ENCODE measurements around the gene RCVRN.
"Not testable (repeated sequence)": the region's sequence is repeated elsewhere in the genome, so short reads cannot be mapped to it uniquely, and the experiment has no call there.

The RCVRN gene

DNA sequence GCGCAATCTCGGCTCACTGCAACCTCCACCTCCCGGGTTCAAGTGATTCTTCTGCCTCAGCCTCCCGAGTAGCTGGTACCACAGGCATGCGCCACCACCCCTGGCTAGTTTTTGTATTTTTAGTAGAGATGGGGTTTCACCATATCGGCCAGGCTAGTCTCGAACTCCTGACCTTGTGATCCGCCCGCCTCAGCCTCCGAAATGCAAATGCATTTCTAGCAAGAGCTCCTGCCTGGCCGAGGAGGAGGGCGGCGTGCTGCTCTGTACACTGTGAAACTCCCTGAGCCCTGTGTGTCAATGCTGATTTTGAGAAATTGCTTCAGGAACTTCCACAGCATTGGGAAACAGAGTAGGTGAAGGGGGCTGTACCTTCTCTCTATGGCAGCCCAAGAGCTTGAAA, 16.1 kb upstream of the RCVRN start:
- DNase-seq, result not testable (repeated sequence)

DNA sequence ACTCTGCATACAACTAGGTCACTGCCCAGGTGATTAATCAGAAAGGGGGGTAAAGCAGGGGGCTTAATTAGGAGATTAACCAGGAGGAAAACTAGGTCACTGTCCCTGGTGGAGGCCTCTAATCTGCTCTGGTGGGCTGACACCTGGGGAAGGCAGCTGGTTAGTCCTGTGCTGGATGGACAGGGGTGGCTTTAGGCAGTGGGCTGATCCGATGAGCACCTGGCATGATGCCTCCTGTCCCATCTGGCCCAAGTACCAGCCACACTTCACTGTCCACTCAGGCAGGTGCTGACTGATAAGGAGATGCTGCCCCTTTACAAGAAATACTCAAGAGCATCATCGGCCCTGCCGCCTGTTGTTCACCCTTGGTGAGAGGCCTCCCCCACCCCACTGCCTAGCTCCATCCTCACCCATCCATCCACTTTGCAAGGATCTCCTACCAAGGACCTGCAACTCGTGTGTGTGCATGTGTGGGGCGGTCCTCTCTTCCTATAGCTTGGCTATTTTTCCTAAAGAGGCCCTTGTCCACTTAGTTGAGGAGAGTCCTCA, 13.8 kb upstream of the RCVRN start:
- DNase-seq, result no peak

DNA sequence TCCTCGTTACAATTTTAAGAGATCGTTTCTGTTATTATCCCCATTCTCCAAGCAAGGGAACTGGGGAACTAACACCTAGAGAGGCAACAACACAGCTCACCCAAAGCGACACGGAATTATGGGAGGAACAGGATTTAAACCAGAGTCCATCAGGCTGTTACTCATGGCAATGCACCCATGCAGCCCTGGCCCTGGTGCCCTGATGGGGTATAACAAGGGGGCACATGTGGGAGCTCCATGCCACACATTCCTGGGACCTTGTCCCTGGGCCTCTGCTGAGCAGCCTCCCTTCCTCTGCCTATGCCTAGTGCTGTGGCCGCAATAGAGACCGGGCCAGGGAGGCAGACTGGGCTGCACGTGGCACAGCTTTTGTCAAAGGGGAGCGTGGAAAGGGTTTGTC, 13.3 kb upstream of the RCVRN start:
- DNase-seq, result no peak

DNA sequence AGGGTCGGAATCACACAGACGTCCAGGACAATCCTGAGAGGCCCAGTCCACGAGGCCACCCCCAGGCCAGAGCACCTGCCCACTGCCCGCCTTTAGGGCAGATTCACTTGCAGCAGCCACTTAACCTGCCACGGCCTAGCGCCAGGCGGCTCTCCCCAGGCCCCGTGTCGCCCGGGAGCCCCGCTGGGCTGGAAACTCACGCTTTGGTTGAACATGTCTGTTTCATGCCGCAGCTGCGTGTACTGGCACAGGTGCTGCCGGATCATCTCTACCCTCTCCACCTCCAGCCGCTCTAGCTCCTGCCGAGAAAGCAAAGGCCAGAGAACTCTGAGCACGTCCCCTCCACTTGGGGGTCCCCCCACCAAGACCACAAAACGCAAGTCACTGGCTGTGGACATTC, 12.7 kb upstream of the RCVRN start:
- no peak for DNase-seq

DNA sequence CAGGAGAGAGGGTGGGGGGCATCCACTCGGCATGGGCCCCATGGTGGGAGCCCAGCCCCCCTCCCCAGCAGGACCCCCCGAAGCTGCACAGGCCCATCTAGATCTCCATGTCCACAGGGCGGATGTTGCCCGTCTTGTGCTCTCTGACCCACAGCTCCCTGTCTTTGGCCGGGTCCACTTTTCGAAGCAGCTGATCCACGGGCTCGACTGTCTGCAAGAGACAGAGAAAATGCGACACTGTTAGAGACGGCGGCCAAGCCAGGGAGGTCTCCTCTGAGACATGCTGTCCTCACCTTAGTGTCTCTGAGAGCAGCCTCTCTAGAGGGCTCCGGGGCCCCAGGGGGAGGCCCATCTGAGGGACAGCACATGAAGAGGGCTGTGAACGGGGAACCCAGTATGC, 12.1 kb upstream of the RCVRN start:
- no peak for DNase-seq

DNA sequence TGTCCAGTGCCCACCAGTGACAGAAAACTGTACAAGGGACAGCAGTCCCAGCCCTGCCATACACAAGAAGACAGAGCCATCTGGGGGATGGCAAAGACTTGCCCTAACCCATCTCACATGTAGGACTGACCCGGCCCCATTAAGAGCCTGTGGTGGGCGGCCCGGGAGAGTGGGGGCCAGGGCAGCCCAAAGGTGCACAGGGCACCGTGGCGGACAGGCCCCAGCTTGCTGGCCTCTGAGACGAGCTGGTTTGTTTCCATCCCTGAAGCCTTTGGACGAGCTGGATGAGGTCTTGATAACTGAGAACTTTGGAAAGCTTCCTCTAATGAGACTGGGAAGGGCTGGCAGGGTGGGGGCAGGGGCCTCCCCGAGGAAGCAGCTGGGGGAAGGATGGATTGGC, 11.0 kb upstream of the RCVRN start:
- no peak for DNase-seq

DNA sequence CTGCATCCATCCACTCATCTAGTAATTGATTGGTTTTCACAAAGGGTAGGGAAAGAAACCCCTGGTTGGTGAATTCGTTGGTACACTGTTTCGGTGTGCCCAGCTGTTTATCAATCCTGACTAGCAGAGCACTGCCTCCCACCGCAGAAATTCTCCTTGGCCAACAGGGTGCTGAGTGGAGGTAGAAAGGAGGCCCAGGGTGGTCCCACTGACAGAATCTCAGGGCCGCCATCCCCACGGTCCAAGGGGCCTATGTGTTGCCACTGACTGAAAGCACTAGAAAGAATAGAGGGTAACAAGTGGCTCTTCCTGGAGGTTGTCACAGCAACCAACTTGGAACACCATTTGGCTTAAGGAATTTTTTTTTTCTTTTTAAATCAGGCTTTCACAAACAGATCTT, 8.4 kb upstream of the RCVRN start:
- DNase-seq, result no peak

DNA sequence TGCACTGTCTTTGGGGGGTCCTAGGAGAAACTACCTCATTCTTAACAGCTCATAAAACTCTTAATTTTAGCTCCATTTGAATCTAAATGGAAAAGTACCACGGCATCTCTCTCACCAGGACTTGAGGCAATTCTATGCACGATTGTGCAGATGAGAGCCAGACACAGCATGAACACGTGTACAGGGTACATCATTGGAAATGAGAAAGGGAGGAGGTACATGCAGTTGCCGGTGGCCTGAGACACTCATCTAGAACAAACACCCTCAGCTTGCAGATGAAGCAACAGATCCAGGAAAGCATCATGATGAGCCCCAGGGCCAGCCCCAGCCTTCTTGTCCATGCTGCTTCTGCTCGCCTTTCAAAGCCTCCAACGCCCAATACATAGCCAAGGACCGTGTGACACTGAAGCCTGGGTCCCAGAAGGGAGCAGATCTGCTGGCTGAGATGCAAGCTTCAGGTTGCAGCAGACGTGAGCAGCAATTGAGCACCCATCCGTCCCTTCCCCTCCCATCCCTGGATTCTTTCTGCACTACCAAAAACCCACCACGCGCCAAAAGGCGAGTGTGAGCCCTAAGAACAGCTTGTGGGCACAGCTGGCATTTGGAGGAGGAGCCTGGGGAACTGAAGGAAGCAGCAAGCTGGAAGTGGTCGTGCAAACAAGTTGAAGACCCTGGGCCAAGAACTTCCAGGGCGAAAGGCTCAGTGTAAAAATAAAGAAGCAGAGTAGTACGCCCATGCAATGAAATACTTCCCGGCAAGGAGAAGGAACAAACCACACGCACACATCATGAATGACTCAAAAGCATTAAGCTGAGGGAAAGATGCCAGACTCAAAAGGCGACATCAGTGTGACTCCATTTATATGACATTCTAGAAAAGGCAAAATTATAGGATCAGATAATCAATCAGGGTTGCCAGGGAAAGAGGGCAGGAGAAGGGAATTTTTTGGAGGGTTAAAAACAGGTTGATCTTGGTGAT, 7.3 kb upstream of the RCVRN start:
- DNase-seq, result no peak

DNA sequence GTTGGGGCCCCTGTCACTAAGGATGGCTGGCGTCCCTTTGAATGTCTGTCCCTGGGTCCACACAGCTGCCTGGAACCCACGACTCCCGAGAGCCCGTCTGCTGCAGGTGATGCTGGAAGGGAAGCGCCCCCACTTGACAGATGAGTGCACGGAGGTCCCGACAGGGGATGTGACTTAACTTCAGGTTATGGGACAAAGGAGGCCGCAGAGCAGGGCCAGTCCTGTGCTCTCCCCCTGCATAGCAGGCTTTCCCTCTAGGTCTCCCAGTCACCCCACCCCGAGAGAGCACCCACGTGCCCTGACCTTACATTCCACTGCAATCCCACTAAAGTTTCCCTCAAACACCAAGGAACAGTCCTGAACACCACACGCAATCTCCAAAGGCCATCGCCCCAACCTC, 6.0 kb upstream of the RCVRN start:
- no peak for DNase-seq

DNA sequence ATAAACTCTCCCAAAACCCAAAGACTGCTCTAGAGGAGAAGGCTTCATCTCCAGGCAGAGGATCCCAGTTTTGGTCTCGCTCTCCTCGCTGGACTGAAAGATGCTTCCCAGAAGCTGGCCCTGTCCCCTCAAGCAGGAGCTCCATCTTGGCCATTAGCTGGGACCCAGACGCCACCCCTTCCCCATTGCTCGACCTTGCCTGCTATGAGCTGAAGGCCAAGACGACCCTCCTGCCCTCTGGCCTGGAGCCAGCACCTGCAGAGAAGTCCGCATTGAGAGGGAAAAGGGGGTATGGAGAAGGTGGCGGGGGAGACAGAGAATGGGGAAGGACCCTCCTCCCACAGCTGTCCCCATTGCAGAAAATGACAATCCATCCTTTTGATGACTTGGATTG, 3.6 kb upstream of the RCVRN start:
- no peak for DNase-seq

DNA sequence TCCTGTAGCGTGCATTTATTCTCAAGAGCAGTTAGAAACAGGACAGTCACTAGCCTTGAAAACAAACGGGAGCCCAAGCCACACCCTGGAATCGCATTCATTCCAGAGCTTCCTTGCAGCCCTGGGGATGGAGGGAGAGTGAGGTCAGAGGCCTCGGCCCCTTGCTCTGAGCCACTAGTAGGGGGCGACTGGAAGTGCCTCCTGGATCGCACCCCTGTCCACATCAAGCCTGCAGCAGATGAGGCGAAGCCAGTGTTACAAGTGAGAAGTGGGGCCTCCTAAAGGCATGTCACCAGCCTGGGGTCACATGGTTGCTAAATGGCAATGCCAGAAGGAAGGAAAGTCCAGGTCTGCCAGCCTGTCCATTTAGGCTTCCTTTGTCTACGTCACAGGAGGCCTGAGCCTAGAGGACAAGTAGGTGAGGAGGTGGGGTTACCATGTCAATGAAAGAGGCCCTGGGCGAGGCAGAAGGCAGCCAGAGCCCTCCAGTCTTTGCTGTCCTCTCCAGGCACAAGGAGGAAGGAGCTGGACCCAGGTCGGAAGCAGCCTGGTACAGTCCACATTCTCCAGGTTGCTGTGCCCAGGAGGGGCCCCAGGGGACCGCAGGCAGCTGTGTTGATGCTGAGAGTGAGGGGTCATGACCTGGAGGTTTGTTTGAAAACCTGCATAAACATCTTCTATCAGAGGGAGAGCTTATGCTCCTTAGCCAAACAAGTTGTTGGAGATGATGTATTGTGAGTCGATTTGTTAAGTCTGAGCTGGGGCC, 3.0 kb upstream of the RCVRN start:
- DNase-seq, result no peak

DNA sequence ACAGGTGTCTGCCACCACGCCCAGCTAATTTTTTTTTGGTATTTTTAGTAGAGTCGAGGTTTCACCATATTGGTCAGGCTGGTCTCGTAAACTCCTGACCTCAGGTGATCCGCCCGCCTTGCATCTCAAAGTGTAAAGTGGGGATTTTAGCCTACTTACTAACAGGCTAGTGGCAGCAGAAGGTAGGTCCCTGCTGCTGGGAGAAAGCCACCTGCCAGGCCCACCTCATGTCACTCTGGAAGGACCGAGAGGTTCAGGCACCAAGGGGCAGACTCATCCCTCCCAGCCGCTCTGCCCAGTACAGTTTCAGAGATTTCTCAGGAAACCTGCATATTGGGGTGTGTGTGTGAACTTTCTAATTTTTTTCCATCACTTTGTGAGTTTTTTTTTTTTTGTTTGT, 2.1 kb upstream of the RCVRN start:
- no peak for DNase-seq

DNA sequence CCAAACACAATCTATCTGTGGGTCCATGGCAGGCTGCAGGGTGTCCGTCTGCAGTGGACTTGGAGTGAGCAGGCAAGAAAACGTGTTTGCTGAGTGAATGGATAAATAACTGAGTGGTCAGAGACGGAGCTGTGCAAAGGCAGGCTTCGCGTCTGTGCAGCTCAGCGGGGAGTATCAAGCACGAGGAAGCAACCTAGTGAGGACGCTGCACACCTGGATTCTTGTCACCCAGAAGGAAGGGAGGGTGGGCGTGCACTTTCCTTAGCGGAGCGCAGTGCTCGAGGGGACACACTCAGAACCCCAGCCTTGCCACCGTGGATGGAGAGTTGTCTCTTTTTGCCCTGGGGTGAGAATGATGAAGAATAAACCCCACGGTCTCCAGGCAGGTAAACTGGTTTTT, 1.5 kb upstream of the RCVRN start:
- no peak for DNase-seq

DNA sequence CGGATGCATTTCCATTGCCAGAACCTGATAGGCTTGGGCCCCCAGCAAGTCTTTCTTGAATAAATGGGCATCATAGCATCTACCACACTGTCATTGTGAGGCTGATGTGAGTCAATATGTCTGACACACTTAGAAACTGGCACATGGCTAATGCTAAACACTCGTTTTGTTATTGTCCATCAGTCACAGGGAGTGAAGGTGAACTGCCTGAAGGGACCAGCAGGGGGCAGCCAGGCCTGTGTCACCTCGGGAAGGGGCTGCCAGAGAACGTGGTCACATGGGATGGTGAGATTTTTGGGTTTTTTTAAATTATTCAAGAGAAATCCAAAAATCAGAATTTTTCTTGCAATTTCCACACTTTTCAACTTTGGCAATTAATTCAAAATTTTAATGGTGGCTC, 831 bp upstream of the RCVRN start:
- no peak for DNase-seq

DNA sequence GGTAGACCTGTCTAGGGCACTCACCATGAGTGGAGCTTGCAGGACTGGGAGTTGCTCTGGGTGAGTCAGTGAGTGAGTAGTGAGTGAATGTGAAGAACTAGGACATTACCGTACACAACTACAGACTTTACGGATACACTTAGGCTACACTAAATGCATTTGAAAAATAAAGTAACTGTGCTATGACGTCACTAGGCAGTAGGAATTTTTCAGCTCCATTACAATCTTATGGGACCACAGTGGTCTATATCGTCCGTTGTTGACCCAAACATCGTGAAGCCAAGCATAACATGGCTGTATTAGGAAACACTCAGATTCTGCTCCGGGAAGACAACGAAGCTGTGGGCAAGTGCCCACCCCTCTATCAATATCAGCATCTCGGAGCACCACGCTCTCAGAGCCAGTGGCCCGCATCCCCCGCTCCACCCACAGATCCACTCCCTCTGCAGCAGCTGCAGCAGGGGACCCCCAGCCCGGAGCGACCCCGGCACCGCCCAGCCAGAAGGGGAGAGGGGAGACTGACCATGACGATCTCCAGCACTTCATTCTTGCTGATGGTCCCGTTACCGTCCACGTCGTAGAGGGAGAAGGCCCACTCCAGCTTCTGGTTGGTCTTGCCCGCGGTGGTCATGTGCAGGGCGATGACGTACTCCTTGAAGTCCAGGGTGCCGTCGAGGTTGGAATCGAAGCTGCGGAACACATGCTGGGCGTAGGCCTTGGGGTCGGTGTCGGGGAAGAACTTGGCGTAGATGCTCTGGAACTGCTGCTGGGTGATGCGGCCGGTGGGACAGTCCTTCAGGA, 594 bp downstream of the RCVRN start:
- no peak for DNase-seq

DNA sequence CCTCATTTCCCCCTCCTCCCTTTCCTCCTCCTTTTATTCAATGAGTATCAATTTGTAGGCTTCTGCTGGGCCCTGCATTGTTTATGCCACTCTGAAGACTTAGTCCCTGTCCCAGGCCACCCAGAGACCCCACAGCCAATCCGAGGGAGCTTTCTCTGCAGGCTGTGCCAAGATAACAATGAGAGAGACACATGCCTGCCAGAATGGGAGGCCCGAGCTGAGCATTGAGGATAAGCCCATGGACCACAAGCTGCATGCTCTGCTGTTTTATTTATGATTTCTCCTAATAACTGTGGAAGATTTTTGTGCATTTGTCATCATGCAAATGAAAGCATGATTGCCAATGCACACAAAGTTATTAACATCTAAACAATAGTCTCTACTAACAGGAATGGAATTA, 3.0 kb downstream of the RCVRN start:
- DNase-seq, result no peak

DNA sequence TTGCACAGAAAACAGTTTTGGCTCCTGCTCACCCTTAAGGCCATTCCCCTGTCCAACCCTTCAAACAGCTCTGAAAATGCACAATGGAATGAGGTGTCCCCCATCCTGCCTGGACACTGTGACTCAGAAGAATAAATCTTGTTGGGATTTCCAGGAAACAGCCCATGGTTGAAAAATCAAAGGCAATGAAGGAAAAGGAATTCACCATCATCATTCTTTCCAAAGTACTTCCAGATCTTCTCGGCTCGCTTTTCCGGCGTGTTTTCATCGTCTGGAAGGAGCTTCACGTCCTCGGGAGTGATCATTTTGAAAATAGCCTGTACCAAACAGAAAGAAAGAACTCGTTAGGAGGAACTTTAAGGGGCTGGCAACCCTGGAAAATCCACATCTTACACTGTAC, 4.3 kb downstream of the RCVRN start:
- DNase-seq, result peak; percentile 81

DNA sequence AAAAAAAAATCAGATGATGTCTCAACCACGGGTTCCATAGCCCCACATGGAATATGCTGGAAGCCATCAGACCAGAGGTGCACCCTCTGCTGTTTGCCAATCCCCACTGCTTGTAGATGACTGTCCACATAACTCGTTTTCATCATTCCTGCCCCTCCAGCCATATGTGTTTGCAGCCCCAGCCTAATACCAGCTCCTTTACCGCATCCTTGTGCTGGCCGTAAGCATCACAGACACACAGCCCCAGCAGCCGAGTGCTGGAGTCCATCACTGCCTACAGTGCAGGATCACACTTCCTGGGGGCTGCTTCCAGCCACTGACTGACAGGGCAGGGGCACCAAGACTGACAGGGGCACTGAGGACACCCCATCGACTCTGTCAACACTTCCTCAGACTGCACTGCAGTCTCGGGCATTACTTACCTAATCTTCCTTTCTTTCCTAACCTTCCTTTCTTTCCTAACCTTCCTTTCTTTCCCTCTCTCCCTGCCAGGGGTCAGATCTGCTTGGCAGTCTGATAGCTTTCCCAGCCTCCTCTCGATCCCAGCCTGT, 5.0 kb downstream of the RCVRN start:
- no peak for DNase-seq

DNA sequence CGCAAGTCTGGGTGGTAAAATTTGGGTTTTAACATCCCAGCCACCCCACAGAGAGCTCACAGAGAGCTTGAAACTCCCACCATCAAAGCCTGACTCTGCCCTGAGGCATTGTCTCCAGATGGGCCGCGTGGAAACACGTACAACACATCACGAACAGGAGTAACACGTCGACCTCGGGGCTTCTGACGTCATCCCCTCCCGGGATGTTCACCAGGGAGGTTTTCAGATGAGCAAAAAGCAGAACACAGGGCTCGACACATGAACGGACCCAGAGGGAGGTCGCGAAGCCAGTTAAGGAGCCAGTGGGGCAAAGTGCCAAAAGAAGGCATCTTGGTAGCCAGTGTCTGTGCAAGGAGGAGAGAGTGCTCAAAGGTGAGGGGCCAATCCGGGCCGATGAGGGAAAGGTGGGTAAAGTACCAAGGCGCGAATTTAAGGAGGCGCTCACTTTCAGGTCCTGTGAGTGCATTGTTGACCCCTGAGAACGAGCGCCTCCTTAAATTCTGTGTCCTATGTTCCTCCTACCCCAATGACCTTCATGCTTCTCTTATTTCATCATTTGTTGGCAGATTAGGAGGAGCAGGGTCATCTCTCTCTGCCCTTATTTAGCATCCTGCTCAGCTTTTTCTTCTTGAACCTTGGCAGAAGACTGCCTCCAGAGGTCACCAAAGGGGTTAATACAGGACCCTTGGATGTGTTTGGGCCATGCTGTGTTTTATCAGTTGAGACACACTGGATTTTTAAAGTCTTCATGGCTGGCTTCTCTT, 5.6 kb downstream of the RCVRN start:
- no peak for DNase-seq

DNA sequence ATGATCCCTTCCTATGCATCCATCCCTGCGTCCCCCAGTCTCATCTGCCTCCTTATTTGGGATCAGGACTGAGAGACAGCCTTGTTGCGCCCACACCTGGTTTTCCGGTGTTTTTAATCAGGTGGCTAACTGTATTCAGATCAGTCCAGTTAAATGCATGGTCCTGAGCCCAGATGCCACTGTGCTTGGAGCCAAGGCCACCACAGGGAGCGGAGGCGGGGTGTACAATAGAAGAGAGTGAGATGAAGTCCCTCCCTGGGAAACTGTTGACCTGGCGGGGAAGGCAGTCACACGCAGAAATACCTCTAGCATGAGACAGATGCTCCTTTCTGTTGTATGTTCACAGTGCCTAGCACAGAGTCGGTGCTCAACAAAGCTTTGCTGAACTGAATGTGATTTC, 6.3 kb downstream of the RCVRN start:
- no peak for DNase-seq

DNA sequence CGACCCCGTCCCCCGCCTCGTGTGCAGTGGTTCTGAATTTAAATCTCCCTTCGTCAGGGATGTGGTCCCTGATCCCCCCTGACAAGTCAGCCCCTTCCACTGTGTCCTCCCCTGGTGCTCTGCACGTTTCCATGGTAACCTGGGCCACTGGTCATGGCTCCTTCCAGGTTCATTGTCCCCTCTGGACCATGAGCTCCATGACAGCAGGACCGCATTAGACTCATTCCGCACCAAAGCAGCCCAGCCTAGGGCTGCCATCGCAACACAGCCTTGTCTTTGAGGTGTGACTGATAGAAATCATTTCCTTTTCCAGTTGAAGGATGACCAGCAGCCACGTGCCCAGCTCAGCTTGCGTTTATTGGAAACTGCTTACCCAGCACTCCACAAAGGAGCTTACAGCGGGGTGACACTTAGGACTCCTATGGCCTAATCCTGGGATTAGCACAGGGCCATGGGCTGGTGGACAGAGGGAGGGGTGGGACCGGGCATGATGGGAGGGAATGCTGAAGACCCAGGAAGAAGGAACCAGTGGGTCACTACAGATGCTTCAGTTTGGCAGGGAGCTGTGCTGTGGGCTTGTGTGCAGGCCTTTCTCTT, 7.6 kb downstream of the RCVRN start:
- no peak for DNase-seq

Data from fibroblast of skin of back (primary cell).